ENCODE results near the gene SLC40A1. TPM values are rescaled to one million over a fixed set of nuclear protein-coding genes. Genes with fewer than 3 reads are reported as not detected.

The SLC40A1 gene
- total and polyA plus RNA-seq, 2 of the 13 experiments (the other 11 are each of a cell fraction or from before 2014, with no cell fraction given), result 10.6 to 24.9 TPM

DNA sequence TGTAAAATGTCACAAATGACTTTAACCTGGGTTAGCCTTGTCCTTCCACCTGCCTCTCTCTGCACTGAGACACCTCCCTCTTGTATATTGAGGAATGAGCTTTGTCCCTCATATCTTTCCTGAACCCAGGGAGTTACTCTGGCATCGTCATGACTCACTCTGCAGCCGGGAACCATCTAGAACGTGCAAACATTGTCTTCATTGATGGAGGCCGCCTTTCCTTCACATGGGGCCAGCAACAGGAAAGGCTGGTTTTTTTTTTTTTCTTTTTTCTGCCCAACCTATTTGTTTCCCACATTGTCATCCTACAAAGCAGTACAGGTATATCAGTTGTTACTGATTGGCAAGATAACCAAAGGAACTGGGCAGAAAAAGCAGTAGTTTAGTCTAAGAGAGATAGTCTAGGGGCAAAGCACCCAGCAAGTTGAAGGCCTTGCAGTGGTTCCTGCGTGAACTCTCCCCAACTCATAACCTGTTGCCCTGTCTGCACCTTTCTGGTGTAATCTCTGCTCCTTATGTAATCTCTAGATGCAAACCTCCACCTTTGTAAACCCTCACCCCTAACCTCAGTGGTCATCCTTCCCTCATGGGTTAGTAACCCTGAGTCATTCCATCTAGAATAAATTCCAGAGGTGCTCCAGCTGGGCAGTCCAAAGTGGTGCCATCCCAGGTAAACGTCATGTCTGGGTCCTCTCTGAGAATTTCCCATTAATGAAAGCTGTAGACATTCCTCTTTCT lies 38.3 kb downstream of the SLC40A1 start (continued):
- TF ChIP-seq, protein P1, sequence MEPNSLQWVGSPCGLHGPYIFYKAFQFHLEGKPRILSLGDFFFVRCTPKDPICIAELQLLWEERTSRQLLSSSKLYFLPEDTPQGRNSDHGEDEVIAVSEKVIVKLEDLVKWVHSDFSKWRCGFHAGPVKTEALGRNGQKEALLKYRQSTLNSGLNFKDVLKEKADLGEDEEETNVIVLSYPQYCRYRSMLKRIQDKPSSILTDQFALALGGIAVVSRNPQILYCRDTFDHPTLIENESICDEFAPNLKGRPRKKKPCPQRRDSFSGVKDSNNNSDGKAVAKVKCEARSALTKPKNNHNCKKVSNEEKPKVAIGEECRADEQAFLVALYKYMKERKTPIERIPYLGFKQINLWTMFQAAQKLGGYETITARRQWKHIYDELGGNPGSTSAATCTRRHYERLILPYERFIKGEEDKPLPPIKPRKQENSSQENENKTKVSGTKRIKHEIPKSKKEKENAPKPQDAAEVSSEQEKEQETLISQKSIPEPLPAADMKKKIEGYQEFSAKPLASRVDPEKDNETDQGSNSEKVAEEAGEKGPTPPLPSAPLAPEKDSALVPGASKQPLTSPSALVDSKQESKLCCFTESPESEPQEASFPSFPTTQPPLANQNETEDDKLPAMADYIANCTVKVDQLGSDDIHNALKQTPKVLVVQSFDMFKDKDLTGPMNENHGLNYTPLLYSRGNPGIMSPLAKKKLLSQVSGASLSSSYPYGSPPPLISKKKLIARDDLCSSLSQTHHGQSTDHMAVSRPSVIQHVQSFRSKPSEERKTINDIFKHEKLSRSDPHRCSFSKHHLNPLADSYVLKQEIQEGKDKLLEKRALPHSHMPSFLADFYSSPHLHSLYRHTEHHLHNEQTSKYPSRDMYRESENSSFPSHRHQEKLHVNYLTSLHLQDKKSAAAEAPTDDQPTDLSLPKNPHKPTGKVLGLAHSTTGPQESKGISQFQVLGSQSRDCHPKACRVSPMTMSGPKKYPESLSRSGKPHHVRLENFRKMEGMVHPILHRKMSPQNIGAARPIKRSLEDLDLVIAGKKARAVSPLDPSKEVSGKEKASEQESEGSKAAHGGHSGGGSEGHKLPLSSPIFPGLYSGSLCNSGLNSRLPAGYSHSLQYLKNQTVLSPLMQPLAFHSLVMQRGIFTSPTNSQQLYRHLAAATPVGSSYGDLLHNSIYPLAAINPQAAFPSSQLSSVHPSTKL (CRISPR knock-in tag; IDR thresholded peaks at IDR 0.05), result peak; percentile 72; the same call in 1 of the 2 replicates
- TF ChIP-seq, protein P2, sequence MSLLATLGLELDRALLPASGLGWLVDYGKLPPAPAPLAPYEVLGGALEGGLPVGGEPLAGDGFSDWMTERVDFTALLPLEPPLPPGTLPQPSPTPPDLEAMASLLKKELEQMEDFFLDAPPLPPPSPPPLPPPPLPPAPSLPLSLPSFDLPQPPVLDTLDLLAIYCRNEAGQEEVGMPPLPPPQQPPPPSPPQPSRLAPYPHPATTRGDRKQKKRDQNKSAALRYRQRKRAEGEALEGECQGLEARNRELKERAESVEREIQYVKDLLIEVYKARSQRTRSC (CRISPR knock-in tag; IDR thresholded peaks at IDR 0.05; ENCODE audit: low read depth), result no peak
- TF ChIP-seq, protein P3, sequence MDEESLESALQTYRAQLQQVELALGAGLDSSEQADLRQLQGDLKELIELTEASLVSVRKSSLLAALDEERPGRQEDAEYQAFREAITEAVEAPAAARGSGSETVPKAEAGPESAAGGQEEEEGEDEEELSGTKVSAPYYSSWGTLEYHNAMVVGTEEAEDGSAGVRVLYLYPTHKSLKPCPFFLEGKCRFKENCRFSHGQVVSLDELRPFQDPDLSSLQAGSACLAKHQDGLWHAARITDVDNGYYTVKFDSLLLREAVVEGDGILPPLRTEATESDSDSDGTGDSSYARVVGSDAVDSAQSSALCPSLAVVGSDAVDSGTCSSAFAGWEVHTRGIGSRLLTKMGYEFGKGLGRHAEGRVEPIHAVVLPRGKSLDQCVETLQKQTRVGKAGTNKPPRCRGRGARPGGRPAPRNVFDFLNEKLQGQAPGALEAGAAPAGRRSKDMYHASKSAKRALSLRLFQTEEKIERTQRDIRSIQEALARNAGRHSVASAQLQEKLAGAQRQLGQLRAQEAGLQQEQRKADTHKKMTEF (CRISPR knock-in tag; IDR thresholded peaks at IDR 0.05), result no peak
- TF ChIP-seq NFKBIZ (CRISPR knock-in tag; IDR thresholded peaks at IDR 0.05), result no peak
- TF ChIP-seq RCOR2 (CRISPR knock-in tag; IDR thresholded peaks at IDR 0.05), result peak; percentile 52; the same call in 1 of the 2 replicates
- TF ChIP-seq, protein P4, sequence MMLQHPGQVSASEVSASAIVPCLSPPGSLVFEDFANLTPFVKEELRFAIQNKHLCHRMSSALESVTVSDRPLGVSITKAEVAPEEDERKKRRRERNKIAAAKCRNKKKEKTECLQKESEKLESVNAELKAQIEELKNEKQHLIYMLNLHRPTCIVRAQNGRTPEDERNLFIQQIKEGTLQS (CRISPR knock-in tag; IDR thresholded peaks at IDR 0.05), result no peak
- TF ChIP-seq, protein P5, sequence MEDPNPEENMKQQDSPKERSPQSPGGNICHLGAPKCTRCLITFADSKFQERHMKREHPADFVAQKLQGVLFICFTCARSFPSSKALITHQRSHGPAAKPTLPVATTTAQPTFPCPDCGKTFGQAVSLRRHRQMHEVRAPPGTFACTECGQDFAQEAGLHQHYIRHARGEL (CRISPR knock-in tag; IDR thresholded peaks at IDR 0.05), result no peak
- 0 out of 2 replicates have a peak, but pooled peaks have one; percentile 49 for TF ChIP-seq ZNF605 (CRISPR knock-in tag; IDR thresholded peaks at IDR 0.05)
- TF ChIP-seq, protein P6, sequence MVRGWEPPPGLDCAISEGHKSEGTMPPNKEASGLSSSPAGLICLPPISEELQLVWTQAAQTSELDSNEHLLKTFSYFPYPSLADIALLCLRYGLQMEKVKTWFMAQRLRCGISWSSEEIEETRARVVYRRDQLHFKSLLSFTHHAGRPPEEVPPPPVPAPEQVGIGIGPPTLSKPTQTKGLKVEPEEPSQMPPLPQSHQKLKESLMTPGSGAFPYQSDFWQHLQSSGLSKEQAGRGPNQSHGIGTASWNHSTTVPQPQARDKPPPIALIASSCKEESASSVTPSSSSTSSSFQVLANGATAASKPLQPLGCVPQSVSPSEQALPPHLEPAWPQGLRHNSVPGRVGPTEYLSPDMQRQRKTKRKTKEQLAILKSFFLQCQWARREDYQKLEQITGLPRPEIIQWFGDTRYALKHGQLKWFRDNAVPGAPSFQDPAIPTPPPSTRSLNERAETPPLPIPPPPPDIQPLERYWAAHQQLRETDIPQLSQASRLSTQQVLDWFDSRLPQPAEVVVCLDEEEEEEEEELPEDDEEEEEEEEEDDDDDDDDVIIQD (CRISPR knock-in tag; IDR thresholded peaks at IDR 0.05; ENCODE audit: low read depth), result peak; percentile 98
- TF ChIP-seq ZFP36L2 (CRISPR knock-in tag; IDR thresholded peaks at IDR 0.05), result no peak
- TF ChIP-seq, protein P7, sequence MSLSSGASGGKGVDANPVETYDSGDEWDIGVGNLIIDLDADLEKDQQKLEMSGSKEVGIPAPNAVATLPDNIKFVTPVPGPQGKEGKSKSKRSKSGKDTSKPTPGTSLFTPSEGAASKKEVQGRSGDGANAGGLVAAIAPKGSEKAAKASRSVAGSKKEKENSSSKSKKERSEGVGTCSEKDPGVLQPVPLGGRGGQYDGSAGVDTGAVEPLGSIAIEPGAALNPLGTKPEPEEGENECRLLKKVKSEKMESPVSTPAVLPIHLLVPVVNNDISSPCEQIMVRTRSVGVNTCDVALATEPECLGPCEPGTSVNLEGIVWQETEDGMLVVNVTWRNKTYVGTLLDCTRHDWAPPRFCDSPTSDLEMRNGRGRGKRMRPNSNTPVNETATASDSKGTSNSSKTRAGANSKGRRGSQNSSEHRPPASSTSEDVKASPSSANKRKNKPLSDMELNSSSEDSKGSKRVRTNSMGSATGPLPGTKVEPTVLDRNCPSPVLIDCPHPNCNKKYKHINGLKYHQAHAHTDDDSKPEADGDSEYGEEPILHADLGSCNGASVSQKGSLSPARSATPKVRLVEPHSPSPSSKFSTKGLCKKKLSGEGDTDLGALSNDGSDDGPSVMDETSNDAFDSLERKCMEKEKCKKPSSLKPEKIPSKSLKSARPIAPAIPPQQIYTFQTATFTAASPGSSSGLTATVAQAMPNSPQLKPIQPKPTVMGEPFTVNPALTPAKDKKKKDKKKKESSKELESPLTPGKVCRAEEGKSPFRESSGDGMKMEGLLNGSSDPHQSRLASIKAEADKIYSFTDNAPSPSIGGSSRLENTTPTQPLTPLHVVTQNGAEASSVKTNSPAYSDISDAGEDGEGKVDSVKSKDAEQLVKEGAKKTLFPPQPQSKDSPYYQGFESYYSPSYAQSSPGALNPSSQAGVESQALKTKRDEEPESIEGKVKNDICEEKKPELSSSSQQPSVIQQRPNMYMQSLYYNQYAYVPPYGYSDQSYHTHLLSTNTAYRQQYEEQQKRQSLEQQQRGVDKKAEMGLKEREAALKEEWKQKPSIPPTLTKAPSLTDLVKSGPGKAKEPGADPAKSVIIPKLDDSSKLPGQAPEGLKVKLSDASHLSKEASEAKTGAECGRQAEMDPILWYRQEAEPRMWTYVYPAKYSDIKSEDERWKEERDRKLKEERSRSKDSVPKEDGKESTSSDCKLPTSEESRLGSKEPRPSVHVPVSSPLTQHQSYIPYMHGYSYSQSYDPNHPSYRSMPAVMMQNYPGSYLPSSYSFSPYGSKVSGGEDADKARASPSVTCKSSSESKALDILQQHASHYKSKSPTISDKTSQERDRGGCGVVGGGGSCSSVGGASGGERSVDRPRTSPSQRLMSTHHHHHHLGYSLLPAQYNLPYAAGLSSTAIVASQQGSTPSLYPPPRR (CRISPR knock-in tag; IDR thresholded peaks at IDR 0.05; ENCODE audit: borderline replicate concordance), result no peak
- no peak for TF ChIP-seq FIP1L1 (IDR thresholded peaks at IDR 0.05; ENCODE audit: borderline replicate concordance, insufficient read depth, low read depth, low read length)
- 0 out of 2 replicates have a peak, but pooled peaks have one; percentile 17 for TF ChIP-seq ZMYM2 (CRISPR knock-in tag; IDR thresholded peaks at IDR 0.05)
- no peak; the same call in 1 of the 2 replicates for TF ChIP-seq MEF2D (CRISPR knock-in tag; IDR thresholded peaks at IDR 0.05)
- no peak for TF ChIP-seq TBP (CRISPR knock-in tag; IDR thresholded peaks at IDR 0.05)
